Fibroblast of mammary gland (primary cell): ENCODE results near the gene TMEM42.
A peak's percentile ranks its signal among the peaks of the same experiment; 100 is the strongest.

Source experiments
- DNase-seq: peaks from one replicate; pipeline ENCODE4 v3.0.0-alpha.2; 2010; ENCODE audit warnings: low read depth
- H3K4me3 ChIP-seq: 2 replicates; pipeline ENCODE4 v1.5.1; 2011; ENCODE audit warnings: low read depth, mild to moderate bottlenecking, low read length, moderate library complexity; ENCODE audit not compliant: control insufficient read depth
- CTCF ChIP-seq: conservative IDR thresholded peaks from 2 replicates; pipeline ENCODE4 v1.5.1; 2011; ENCODE audit warnings: low read depth, low read length, inconsistent platforms; ENCODE audit not compliant: control insufficient read depth, insufficient read depth

TMEM42 gene

DNA sequence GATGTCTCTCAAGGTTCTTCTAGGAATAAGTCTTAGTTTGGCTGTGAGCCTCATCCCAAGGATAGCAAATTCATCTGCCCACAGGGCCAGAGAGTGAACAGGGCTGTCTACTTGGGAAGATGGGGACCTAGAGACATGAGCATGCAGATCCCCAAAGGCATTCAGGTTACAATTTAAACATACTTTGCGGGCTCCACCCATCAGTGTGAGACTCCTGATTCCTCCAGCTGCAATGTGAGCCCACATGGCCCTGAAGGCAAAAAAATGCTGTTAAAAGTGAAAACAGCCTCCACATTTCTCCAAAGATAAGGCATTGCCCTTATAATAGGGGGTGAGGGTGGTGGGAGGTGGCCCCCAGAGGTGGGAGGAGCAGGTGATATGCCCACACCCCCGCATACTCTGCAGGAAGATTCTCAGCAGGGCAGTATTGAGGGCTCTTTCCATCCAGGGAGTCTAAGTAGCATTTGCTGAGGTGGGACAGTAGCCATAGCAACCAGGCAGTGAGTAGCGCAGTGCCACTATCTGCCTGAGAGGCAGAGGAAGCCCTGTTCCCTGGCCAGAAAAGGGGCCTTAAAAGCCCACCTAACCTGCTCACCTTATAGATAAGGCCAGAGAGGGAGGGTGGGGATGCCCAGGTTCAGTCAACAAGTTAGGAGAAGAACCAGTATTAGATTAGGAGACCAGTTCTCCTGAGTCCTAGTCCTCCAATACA lies 43.9 kb downstream of the TMEM42 start:
- DNase-seq = no peak
- no peak for TF ChIP-seq CTCF
- no peak overlapping the region for H3K4me3 ChIP-seq

GRCh38 chr3:44906997-44907396 lies 45.3 kb downstream of the TMEM42 start:
- no peak for TF ChIP-seq CTCF
- H3K4me3 ChIP-seq = no peak overlapping the region
- DNase-seq = peak; percentile 71

- TF ChIP-seq CTCF = no peak
- DNase-seq = no peak
Observed at GRCh38 chr3:44907612-44908011, 45.9 kb downstream of the TMEM42 start.

DNA sequence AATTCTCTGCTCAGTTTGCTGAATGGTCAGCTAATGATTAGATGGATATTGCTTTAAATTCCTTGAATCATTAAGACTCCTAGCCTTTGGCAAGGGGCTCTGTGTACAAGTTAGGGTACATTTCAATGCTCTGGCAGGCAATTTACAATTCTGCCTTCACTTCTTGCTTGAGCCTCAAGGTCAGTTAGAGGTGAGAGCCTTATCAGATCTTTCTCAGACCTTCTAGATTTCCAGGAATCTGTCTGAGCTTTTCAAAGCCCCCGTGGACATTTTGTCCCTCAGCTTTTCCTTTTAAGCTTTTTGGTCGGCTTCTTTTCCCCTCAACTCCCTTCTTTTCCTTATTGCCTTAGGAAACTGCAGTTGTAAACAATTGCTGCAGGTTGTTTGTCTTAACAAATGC lies 47.4 kb downstream of the TMEM42 start:
- no peak overlapping the region for H3K4me3 ChIP-seq
- no peak for TF ChIP-seq CTCF
- no peak for DNase-seq

More at GRCh38 chr3:44907612-44908011, 45.9 kb downstream of the TMEM42 start:
- H3K4me3 ChIP-seq = no peak overlapping the region

GRCh38 chr3:44910693-44911092 lies 49.0 kb downstream of the TMEM42 start:
- DNase-seq = no peak
- no peak overlapping the region for H3K4me3 ChIP-seq
- TF ChIP-seq CTCF = no peak

- TF ChIP-seq CTCF = peak; percentile 92
- no peak overlapping the region for H3K4me3 ChIP-seq
- peak; percentile 80 for DNase-seq
Observed at GRCh38 chr3:44913868-44914468, 52.3 kb downstream of the TMEM42 start.
